Vagina (tissue), 2 donors: ENCODE results near the gene HOXC5. TPM values are rescaled to one million over a fixed set of nuclear protein-coding genes. Genes with fewer than 3 reads are reported as not detected.

Experiments used
- DNase-seq, 2 donors: peaks; one replicate each; pipeline ENCODE4 v3.0.0-alpha.2; 2017; ENCODE audit errors: extremely low spot score in 2 of 2
- H3K27ac ChIP-seq: fragments of 200-600 bp; sonication (generic); one replicate; pipeline ENCODE4 v1.5.1; 2019
- H3K27me3 ChIP-seq: fragments of 200-600 bp; sonication (generic); one replicate; pipeline ENCODE4 v1.5.1; 2019
- H3K36me3 ChIP-seq, 2 donors: fragments of 200-600 bp; sonication (generic); one replicate each; pipeline ENCODE4 v1.5.1; 2017 to 2019
- H3K4me1 ChIP-seq: fragments of 200-600 bp; sonication (generic); one replicate; pipeline ENCODE4 v1.5.1; 2019
- H3K4me3 ChIP-seq, 2 donors: fragments of 200-600 bp; sonication (generic); 1 replicate in 1 of 2; 2 replicates in 1 of 2; pipeline ENCODE4 v1.5.1; 2016 to 2019
- H3K9me3 ChIP-seq: fragments of 200-600 bp; sonication (generic); one replicate; pipeline ENCODE4 v1.5.1; 2019
- CTCF ChIP-seq, 3 experiments: fragments of 450-650 bp in 2 of 3; fragments of 200-600 bp in 1 of 3; sonication (generic) in 1 of 3; IDR thresholded peaks; one replicate each; pipeline ENCODE4 v1.5.1; 2017 to 2019; ENCODE audit warnings: antibody characterized with exemption in 3 of 3, mild to moderate bottlenecking in 2 of 3, moderate library complexity in 2 of 3
- POLR2A ChIP-seq, 2 donors: fragments of 450-650 bp; IDR thresholded peaks; one replicate each; pipeline ENCODE4 v1.6.1; 2017; ENCODE audit warnings: antibody characterized with exemption in 2 of 2, mild to moderate bottlenecking in 2 of 2, moderate library complexity in 2 of 2
- POLR2AphosphoS5 ChIP-seq, 2 donors: sonication (generic); formaldehyde crosslinking; IDR thresholded peaks; one replicate each; pipeline ENCODE4 v1.9.0; 2017; ENCODE audit warnings: antibody characterized with exemption in 2 of 2, mild to moderate bottlenecking in 2 of 2, low read depth in 1 of 2; ENCODE audit not compliant: insufficient read depth in 1 of 2
- intact Hi-C: fragments of 100-400 bp; cut with DNase I; formaldehyde crosslinking; loops from one replicate; pipeline ENCODE4 v1.15.1; 2023
- total RNA-seq: library from RNA; depleted of rRNA; stranded (reverse); fragments of >200 nt; gene quantifications from one replicate; pipeline ENCODE4 v1.2.3, GENCODE V29; 2016

The HOXC5 gene
- total RNA-seq, 1 donor from 2014 or later, result not detected

DNA sequence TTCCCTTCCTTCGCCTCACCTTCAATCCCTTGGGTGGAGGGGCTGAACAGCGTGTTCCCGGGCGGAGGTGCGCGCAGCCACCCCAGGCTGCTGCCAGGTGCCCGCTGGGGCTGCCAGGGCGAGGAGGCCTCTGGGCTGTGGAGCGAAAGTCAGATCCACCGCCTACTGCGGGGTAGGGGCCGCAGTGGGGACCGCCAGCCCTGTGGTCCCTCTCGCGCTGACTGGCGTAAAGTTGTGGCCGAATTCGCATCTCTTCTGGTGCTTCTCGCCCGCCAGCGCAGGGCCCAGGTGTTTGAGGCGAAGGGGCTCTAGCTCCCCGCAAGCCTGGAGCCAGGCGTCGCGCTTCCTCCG, 13.9 kb downstream of the HOXC5 start:
- no peaks in the 10 kb centered on the region for H3K9me3 ChIP-seq
- no peaks in the 10 kb centered on the region for H3K36me3 ChIP-seq
- intact Hi-C loops, result no loop called here
- no peak for TF ChIP-seq CTCF (IDR thresholded peaks at IDR 0.05)
- TF ChIP-seq POLR2AphosphoS5 (IDR thresholded peaks at IDR 0.05; ENCODE audit: insufficient read depth in 1 of 2, low read depth in 1 of 2), result no peak
- no peak for TF ChIP-seq POLR2A (IDR thresholded peaks at IDR 0.05)
- no peak overlapping the region for H3K27ac ChIP-seq
- H3K4me3 ChIP-seq, result no peak overlapping the region
- H3K4me1 ChIP-seq, result peaks cover 7% of the 10 kb centered on the region
- H3K27me3 ChIP-seq, result peaks cover 14% of the 10 kb centered on the region
- DNase-seq, result no peak

DNA sequence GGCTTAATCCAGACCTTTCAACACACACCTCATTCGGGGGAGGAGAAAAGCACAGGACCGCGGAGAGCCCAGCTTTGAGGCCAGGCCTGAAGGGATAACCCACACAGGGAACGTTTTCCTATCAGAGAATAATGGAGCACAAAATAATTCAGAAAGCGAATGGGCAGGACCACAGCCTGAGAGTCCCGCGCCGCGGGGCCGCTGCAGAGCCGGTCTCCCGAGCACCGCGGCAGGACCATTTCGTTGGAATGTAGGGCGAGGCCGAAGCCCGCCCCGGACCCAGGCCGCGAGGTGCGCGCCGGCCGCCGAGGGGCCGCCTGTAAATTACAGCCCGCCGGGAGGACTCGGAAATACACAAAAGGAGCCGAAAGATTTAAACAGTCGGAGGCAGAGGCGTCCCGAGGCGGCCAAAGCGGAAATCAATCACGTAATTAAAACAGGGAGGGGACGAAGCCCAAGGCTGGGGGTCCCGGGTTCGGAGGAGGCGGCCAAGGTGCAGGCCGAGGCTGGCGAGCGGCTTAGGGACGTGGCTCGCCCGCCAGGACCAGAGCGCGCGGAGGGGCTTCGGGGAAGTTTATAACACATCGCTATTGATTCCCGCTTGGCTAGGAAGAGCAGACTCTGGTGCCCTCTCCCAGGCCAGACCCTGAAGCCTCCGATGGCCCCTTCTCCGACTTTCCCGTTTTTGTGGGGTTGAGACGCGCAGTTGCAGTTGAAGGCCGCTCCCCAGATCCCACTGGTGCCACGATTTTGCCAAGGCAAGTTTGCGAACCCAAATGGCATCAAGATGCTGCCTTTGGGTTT, 14.5 kb downstream of the HOXC5 start:
- no peak overlapping the region for H3K27ac ChIP-seq
- no peak overlapping the region for H3K4me3 ChIP-seq
- no peaks in the 10 kb centered on the region for H3K9me3 ChIP-seq
- TF ChIP-seq CTCF (IDR thresholded peaks at IDR 0.05) (no peak), POLR2A (IDR thresholded peaks at IDR 0.05) (no peak), POLR2AphosphoS5 (IDR thresholded peaks at IDR 0.05; ENCODE audit: insufficient read depth in 1 of 2, low read depth in 1 of 2) (no peak)
- H3K27me3 ChIP-seq, result peaks cover 14% of the 10 kb centered on the region
- DNase-seq, result no peak
- peaks cover 9% of the 10 kb centered on the region for H3K4me1 ChIP-seq
- H3K36me3 ChIP-seq, result no peaks in the 10 kb centered on the region
- intact Hi-C loops, result no loop called here

DNA sequence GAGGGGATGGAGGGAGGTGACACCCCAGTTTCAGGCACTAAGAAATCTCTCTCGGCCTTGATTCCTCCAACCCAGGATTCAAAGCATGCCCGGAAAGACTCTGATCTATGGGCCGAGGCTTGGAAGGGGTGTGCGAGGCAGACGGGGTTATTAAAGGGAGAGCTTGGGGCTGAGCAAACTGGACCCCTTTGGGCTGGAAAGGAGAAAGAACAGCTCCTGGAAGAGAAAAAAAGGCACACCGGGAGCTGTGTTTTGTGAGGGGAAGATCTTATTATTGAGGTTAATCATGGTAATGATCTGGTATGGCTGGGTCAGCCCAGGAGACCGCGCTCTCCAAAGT, 15.1 kb downstream of the HOXC5 start:
- Histone ChIP-seq H3K36me3 (no peaks in the 10 kb centered on the region), H3K4me1 (peaks cover 15% of the 10 kb centered on the region), H3K9me3 (no peaks in the 10 kb centered on the region), H3K27me3 (peaks cover 17% of the 10 kb centered on the region), H3K27ac (no peak overlapping the region), H3K4me3 (no peak overlapping the region)
- no peak for TF ChIP-seq POLR2A (IDR thresholded peaks at IDR 0.05)
- TF ChIP-seq CTCF (IDR thresholded peaks at IDR 0.05), result no peak
- no peak for TF ChIP-seq POLR2AphosphoS5 (IDR thresholded peaks at IDR 0.05; ENCODE audit: insufficient read depth in 1 of 2, low read depth in 1 of 2)
- DNase-seq, result no peak
- intact Hi-C loops, result no loop called here

GRCh38 chr12:54048406-54049093, 15.7 kb downstream of the HOXC5 start:
- H3K4me3 ChIP-seq, result no peak overlapping the region
- intact Hi-C loops, result no loop called here
- no peak for TF ChIP-seq POLR2A (IDR thresholded peaks at IDR 0.05)
- TF ChIP-seq POLR2AphosphoS5 (IDR thresholded peaks at IDR 0.05; ENCODE audit: insufficient read depth in 1 of 2, low read depth in 1 of 2), result no peak
- TF ChIP-seq CTCF (IDR thresholded peaks at IDR 0.05), result no peak
- no peak overlapping the region for H3K27ac ChIP-seq
- H3K9me3 ChIP-seq, result no peaks in the 10 kb centered on the region
- no peaks in the 10 kb centered on the region for H3K36me3 ChIP-seq
- H3K4me1 ChIP-seq, result peaks cover 21% of the 10 kb centered on the region
- peaks cover 22% of the 10 kb centered on the region for H3K27me3 ChIP-seq
- no peak for DNase-seq

DNA sequence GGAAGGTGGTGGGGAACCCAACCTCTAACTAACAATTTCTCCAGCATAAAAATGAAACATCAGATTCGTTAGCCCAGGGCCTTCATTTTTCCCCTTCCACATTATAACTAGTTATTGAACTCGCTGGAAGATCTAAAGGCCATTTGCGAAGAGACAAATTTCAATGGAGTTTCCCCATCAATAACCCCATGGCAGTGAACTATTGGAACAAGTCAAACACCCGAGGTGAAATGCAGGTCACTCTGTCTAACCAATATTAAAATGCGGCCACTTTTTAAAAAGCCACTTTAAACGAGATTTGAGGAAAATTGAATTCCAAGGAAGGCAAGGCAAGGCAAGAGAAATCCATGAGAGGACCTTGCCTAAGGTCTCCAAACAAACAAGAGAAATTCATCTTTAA, 16.3 kb downstream of the HOXC5 start:
- peaks cover 27% of the 10 kb centered on the region for H3K4me1 ChIP-seq

More for the DNA sequence above, 16.3 kb downstream of the HOXC5 start:
- TF ChIP-seq POLR2A (IDR thresholded peaks at IDR 0.05) (no peak), CTCF (IDR thresholded peaks at IDR 0.05) (no peak), POLR2AphosphoS5 (IDR thresholded peaks at IDR 0.05; ENCODE audit: insufficient read depth in 1 of 2, low read depth in 1 of 2) (no peak)
- H3K27ac ChIP-seq, result no peak overlapping the region
- H3K9me3 ChIP-seq, result no peaks in the 10 kb centered on the region
- H3K36me3 ChIP-seq, result no peaks in the 10 kb centered on the region
- no peak overlapping the region for H3K4me3 ChIP-seq
- DNase-seq, result no peak
- peaks cover 27% of the 10 kb centered on the region for H3K27me3 ChIP-seq
- intact Hi-C loops, result no loop called here
